ENCODE data around the gene MED13.

MED13 gene

DNA sequence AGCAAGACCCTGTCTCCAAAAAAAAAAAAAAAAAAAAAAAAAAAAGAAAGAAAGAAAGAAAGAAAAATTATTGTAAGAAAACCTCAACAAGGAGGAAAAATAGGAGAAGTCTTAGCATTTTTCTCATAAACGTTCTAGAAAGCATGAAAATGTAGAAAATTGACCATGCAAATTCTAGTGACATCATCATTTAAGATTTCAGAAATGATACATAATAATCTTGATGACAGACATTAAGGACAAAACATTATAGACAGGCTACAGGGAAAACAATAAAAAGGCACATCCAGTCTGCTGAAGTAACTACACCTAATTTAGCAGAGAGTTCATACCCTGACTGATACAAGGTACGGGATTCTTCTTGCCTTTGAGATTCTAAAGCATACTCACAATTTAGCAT is 21.9 kb downstream of the MED13 start:
- H3K9me3 ChIP-seq (ENCODE audit: low read depth, low read length): no peaks in the 10 kb centered on the region
- no peak for DNase-seq (ENCODE audit: low read depth, low spot score)
- peaks cover 67% of the 10 kb centered on the region for H3K36me3 ChIP-seq (ENCODE audit: insufficient read depth, low read length)
- TF ChIP-seq POLR2AphosphoS5 (IDR thresholded peaks at IDR 0.05; ENCODE audit: borderline replicate concordance, low read depth, low read length): no peak
- TF ChIP-seq EZH2 (IDR thresholded peaks at IDR 0.05): no peak
- no peak for TF ChIP-seq FOXP2 (optimal IDR thresholded peaks at IDR 0.05; ENCODE audit: control extremely low read depth, extremely low read length, insufficient read depth)
- H3K9ac ChIP-seq (ENCODE audit: insufficient read length): no peak overlapping the region
- no peak overlapping the region for H3K4me3 ChIP-seq
- H3K27ac ChIP-seq: no peak overlapping the region

DNA sequence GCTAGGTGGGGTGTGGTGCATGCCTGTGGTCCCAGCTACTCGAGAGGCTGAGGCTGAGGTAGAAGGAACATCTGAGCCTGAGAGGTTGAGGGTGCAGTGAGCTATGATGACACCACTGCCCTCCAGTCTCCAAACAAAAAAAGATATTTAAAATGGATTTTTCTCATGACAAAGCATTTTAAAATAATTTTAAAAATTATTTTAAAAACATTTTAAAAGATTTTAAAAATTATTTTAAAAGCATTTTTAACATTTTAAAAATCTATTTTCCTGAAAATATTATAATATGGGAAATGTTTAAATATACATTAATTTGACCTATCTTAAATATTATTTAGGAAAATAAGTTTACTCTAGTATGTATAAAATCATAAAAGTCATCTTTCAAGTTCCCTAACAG is 26.8 kb downstream of the MED13 start:
- no peak overlapping the region for H3K4me3 ChIP-seq
- H3K27ac ChIP-seq: no peak overlapping the region
- no peaks in the 10 kb centered on the region for H3K9me3 ChIP-seq (ENCODE audit: low read depth, low read length)
- H3K9ac ChIP-seq (ENCODE audit: insufficient read length): no peak overlapping the region
- DNase-seq (ENCODE audit: low read depth, low spot score): no peak
- TF ChIP-seq EZH2 (IDR thresholded peaks at IDR 0.05) (no peak), FOXP2 (optimal IDR thresholded peaks at IDR 0.05; ENCODE audit: control extremely low read depth, extremely low read length, insufficient read depth) (no peak), POLR2AphosphoS5 (IDR thresholded peaks at IDR 0.05; ENCODE audit: borderline replicate concordance, low read depth, low read length) (no peak)
- H3K36me3 ChIP-seq (ENCODE audit: insufficient read depth, low read length): peaks cover 57% of the 10 kb centered on the region

DNA sequence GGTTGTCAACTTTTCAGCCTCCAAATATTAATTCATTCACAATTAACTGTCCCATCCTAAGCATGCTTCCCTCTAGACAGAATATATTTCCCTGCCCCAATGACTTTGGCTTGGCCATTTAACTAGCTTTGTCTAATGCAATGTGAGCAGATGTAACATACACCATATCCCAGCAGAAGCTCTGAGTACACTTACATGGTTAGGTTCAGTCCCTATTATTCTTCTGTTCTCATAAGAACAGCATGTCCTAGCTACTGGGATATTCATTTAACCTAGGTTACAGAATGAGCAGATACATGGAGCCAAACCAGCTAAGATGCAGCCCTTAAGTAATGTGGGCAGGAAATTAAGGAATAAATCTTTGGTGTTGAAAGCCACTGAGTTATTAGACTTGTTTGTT is 31.8 kb downstream of the MED13 start:
- Histone ChIP-seq H3K9ac (ENCODE audit: insufficient read length) (no peak overlapping the region), H3K36me3 (ENCODE audit: insufficient read depth, low read length) (peaks cover 69% of the 10 kb centered on the region), H3K9me3 (ENCODE audit: low read depth, low read length) (0 out of 2 replicates have a peak, but pooled peaks cover 3% of the 10 kb centered on the region), H3K27ac (no peak overlapping the region), H3K4me3 (no peak overlapping the region)
- no peak for DNase-seq (ENCODE audit: low read depth, low spot score)
- TF ChIP-seq POLR2AphosphoS5 (IDR thresholded peaks at IDR 0.05; ENCODE audit: borderline replicate concordance, low read depth, low read length) (no peak), FOXP2 (optimal IDR thresholded peaks at IDR 0.05; ENCODE audit: control extremely low read depth, extremely low read length, insufficient read depth) (no peak), EZH2 (IDR thresholded peaks at IDR 0.05) (no peak)

DNA sequence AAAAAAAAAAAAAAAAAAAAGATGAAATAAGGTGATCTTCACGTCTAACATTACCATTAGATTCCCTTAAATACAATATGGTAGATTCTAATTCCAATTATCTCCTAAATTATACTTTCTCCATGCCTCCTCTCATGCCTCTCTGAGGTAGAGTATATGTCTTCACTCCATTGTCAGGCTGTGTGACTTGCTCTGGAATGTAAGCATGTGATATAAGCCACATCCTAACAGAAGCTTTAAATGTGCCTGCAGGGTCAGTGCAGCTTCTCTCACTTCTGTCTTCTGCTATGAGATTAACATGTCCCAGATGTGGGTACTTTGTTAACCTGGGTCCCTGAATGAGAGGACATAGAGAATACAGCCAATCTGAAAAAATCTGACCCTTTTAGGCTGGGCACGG is 32.6 kb downstream of the MED13 start:
- Histone ChIP-seq H3K27ac (no peak overlapping the region), H3K36me3 (ENCODE audit: insufficient read depth, low read length) (peaks cover 77% of the 10 kb centered on the region), H3K9ac (ENCODE audit: insufficient read length) (no peak overlapping the region), H3K9me3 (ENCODE audit: low read depth, low read length) (0 out of 2 replicates have a peak, but pooled peaks cover 3% of the 10 kb centered on the region), H3K4me3 (no peak overlapping the region)
- TF ChIP-seq EZH2 (IDR thresholded peaks at IDR 0.05) (no peak), POLR2AphosphoS5 (IDR thresholded peaks at IDR 0.05; ENCODE audit: borderline replicate concordance, low read depth, low read length) (no peak), FOXP2 (optimal IDR thresholded peaks at IDR 0.05; ENCODE audit: control extremely low read depth, extremely low read length, insufficient read depth) (no peak)
- no peak for DNase-seq (ENCODE audit: low read depth, low spot score)

DNA sequence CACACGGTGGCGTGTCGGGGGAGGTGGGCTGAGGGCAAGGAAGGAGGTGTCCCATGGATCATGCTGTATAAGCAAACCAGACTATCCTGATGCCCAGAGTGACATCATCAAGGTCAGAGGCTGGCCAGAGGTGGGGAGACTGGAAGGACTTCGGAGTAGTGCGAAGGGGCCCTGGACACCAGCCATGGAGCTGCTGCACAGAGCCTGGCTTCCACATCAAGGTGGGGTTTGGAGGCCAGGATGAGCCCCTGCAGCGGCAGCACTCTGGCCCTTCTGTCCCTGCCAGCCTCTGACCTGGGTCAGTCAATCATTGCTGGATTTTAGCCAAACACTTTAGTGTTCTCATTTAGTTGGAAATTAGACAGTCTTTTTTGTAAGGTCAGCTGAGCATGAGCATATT is 34.8 kb downstream of the MED13 start:
- Histone ChIP-seq H3K36me3 (ENCODE audit: insufficient read depth, low read length) (peaks cover 91% of the 10 kb centered on the region), H3K9ac (ENCODE audit: insufficient read length) (no peak overlapping the region), H3K27ac (no peak overlapping the region), H3K4me3 (no peak overlapping the region), H3K9me3 (ENCODE audit: low read depth, low read length) (0 out of 2 replicates have a peak, but pooled peaks cover 3% of the 10 kb centered on the region)
- no peak for TF ChIP-seq POLR2AphosphoS5 (IDR thresholded peaks at IDR 0.05; ENCODE audit: borderline replicate concordance, low read depth, low read length)
- no peak for TF ChIP-seq FOXP2 (optimal IDR thresholded peaks at IDR 0.05; ENCODE audit: control extremely low read depth, extremely low read length, insufficient read depth)
- no peak for TF ChIP-seq EZH2 (IDR thresholded peaks at IDR 0.05)
- no peak for DNase-seq (ENCODE audit: low read depth, low spot score)

DNA sequence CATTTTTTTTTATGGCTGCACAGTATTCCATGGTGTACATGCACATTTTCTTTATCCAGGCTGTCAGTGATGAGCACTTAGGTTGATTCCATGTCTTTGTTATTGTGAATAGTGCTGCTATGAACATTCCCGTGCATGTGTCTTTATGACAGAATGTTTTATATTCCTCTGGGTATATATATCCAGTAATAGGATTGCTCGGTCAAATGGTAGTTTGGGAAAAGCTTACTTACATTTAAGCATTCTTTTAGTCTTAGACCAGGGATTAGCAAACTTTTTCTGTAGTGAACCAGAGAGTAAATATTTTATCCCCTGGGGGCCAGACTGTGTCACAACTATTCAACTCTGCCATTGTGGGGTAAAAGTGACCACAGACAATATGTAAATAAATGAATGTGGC is 40.2 kb downstream of the MED13 start:
- H3K36me3 ChIP-seq (ENCODE audit: insufficient read depth, low read length): peaks cover 86% of the 10 kb centered on the region
- no peak overlapping the region for H3K4me3 ChIP-seq
- no peak overlapping the region for H3K27ac ChIP-seq
- no peak for DNase-seq (ENCODE audit: low read depth, low spot score)
- 0 out of 2 replicates have a peak, but pooled peaks cover 3% of the 10 kb centered on the region for H3K9me3 ChIP-seq (ENCODE audit: low read depth, low read length)
- H3K9ac ChIP-seq (ENCODE audit: insufficient read length): no peak overlapping the region
- TF ChIP-seq POLR2AphosphoS5 (IDR thresholded peaks at IDR 0.05; ENCODE audit: borderline replicate concordance, low read depth, low read length): no peak
- TF ChIP-seq FOXP2 (optimal IDR thresholded peaks at IDR 0.05; ENCODE audit: control extremely low read depth, extremely low read length, insufficient read depth): no peak
- no peak for TF ChIP-seq EZH2 (IDR thresholded peaks at IDR 0.05)

DNA sequence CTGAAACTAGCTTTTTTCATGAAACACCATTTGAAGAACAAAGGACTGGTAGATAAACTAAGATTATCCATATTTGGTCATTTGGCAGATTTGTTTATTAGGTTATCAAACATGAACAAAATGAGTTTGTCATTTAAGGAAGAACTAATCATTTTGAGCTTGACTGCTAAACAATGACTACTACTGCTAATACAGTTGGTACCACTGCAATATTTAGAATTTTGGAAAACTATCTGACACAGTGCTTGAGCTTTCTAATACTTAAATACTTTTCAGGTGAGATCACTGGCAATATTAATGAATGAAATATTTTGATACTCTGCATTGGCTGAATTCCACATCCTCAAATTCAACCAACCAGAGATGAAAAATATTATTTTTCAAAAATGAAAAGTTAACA is 47.2 kb downstream of the MED13 start:
- no peak overlapping the region for H3K4me3 ChIP-seq
- 0 out of 2 replicates have a peak overlapping the region, but pooled peaks have one; percentile 6 for H3K27ac ChIP-seq
- TF ChIP-seq POLR2AphosphoS5 (IDR thresholded peaks at IDR 0.05; ENCODE audit: borderline replicate concordance, low read depth, low read length) (no peak), EZH2 (IDR thresholded peaks at IDR 0.05) (no peak), FOXP2 (optimal IDR thresholded peaks at IDR 0.05; ENCODE audit: control extremely low read depth, extremely low read length, insufficient read depth) (no peak)
- peaks cover 68% of the 10 kb centered on the region for H3K36me3 ChIP-seq (ENCODE audit: insufficient read depth, low read length)
- H3K9me3 ChIP-seq (ENCODE audit: low read depth, low read length): no peaks in the 10 kb centered on the region
- no peak overlapping the region for H3K9ac ChIP-seq (ENCODE audit: insufficient read length)
- DNase-seq (ENCODE audit: low read depth, low spot score): no peak

DNA sequence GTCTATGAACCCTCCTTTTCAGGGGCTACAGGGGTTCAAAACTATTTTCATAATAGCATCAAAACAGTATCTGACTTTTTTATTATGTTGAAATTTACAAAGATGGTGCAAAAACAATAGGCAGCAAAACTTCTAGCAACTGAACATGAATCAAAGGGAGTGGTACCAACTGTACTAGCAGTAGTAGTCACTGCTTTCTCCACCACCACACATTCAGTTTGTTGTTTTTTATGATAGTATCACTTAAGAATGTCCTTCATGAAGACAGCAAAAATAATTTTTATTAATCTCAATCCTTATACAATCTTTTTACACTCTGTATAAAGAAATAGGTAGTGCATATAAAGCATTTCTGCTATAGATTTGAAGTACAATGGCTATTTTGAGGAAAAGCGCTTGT is 47.6 kb downstream of the MED13 start:
- peaks cover 66% of the 10 kb centered on the region for H3K36me3 ChIP-seq (ENCODE audit: insufficient read depth, low read length)
- no peak overlapping the region for H3K9ac ChIP-seq (ENCODE audit: insufficient read length)
- H3K4me3 ChIP-seq: no peak overlapping the region
- H3K27ac ChIP-seq: 0 out of 2 replicates have a peak overlapping the region, but pooled peaks have one; percentile 6
- H3K9me3 ChIP-seq (ENCODE audit: low read depth, low read length): no peaks in the 10 kb centered on the region
- DNase-seq (ENCODE audit: low read depth, low spot score): no peak
- no peak for TF ChIP-seq EZH2 (IDR thresholded peaks at IDR 0.05)

DNA sequence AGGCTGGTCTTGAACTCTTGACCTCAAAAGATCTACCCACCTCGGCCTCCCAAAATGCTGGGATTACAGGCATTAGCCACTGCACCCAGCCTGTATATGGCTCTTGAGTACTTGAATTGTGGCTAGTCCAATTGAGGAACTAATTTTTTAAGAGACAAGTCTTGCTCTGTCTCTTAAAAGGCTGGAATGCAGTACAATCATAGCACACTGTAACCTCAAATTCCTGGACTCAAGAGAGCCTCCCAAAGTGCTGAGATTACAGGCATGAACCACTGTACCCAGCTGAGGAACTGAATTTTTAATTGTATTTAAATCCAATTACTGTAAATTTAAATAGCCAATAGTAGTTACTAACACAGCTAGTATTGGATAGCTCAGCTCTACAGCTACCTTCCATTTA is 50.6 kb downstream of the MED13 start:
- no peaks in the 10 kb centered on the region for H3K9me3 ChIP-seq (ENCODE audit: low read depth, low read length)
- no peak overlapping the region for H3K9ac ChIP-seq (ENCODE audit: insufficient read length)
- H3K27ac ChIP-seq: no peak overlapping the region
- peaks cover 72% of the 10 kb centered on the region for H3K36me3 ChIP-seq (ENCODE audit: insufficient read depth, low read length)
- no peak for DNase-seq (ENCODE audit: low read depth, low spot score)
- TF ChIP-seq EZH2 (IDR thresholded peaks at IDR 0.05): no peak
- no peak for TF ChIP-seq POLR2AphosphoS5 (IDR thresholded peaks at IDR 0.05; ENCODE audit: borderline replicate concordance, low read depth, low read length)
- no peak for TF ChIP-seq FOXP2 (optimal IDR thresholded peaks at IDR 0.05; ENCODE audit: control extremely low read depth, extremely low read length, insufficient read depth)
- no peak overlapping the region for H3K4me3 ChIP-seq
